GM19351 (cell line): ENCODE results near the gene BTD.

Source experiments
- ATAC-seq: cut with Tn5 transposase; IDR thresholded peaks from one replicate; pipeline ENCODE4 v1.9.1; 2021; ENCODE audit warnings: mild to moderate bottlenecking, moderate library complexity; ENCODE audit not compliant: unreplicated experiment

BTD gene

GRCh38 chr3:15660055-15660935, 58.8 kb downstream of the BTD start:
- no peak for ATAC-seq

GRCh38 chr3:15664144-15664543, 62.6 kb downstream of the BTD start:
- no peak for ATAC-seq

- no peak for ATAC-seq
Observed at GRCh38 chr3:15665510-15666150, 64.1 kb downstream of the BTD start.

- no peak for ATAC-seq
Observed at GRCh38 chr3:15666277-15666676, 64.7 kb downstream of the BTD start.

GRCh38 chr3:15667484-15667883, 65.9 kb downstream of the BTD start:
- peak; percentile 57 for ATAC-seq

GRCh38 chr3:15673536-15673935, 72.0 kb downstream of the BTD start:
- no peak for ATAC-seq

- no peak for ATAC-seq
Observed at GRCh38 chr3:15676259-15676658, 74.7 kb downstream of the BTD start.

- no peak for ATAC-seq
Observed at GRCh38 chr3:15679306-15679705, 77.8 kb downstream of the BTD start.

- ATAC-seq, result no peak
Observed at GRCh38 chr3:15681668-15682067, 80.1 kb downstream of the BTD start.

GRCh38 chr3:15682561-15683185, 81.1 kb downstream of the BTD start:
- ATAC-seq, result no peak

GRCh38 chr3:15683253-15683652, 81.7 kb downstream of the BTD start:
- no peak for ATAC-seq

GRCh38 chr3:15685927-15686326, 84.4 kb downstream of the BTD start:
- ATAC-seq, result no peak

GRCh38 chr3:15690230-15690629, 88.7 kb downstream of the BTD start:
- ATAC-seq, result no peak

GRCh38 chr3:15690748-15691147, 89.2 kb downstream of the BTD start:
- ATAC-seq, result no peak

GRCh38 chr3:15693355-15693754, 91.8 kb downstream of the BTD start:
- no peak for ATAC-seq

- ATAC-seq, result no peak
Observed at GRCh38 chr3:15694628-15695027, 93.1 kb downstream of the BTD start.
